Mucosa of gallbladder (tissue), 1 donor: ENCODE measurements around the gene IGF1R. TPM values are rescaled to one million over a fixed set of nuclear protein-coding genes. Genes with fewer than 3 reads are reported as not detected.
A peak's percentile ranks its signal among the peaks of the same experiment; 100 is the strongest.
"Not testable (repeated sequence)": the region's sequence is repeated elsewhere in the genome, so short reads cannot be mapped to it uniquely, and the experiment has no call there.

Source experiments
- DNase-seq: peaks from one replicate; pipeline ENCODE4 v3.0.0-alpha.2; 2020; ENCODE audit warnings: low spot score
- total RNA-seq: library from RNA; stranded (reverse); gene quantifications from one replicate; pipeline ENCODE4 v1.2.1, GENCODE V29; 2021
- donor health status: DM: no; HTN: no; CAD: no.

IGF1R gene
- total RNA-seq, 1 donor from 2014 or later, result 46.9 TPM

DNA sequence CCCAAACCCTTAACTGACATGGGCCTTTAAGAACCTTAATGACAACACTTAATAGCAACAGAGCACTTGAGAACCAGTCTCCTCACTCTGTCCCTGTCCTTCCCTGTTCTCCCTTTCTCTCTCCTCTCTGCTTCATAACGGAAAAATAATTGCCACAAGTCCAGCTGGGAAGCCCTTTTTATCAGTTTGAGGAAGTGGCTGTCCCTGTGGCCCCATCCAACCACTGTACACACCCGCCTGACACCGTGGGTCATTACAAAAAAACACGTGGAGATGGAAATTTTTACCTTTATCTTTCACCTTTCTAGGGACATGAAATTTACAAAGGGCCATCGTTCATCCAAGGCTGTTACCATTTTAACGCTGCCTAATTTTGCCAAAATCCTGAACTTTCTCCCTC lies 309.3 kb downstream of the IGF1R start:
- DNase-seq, result no peak

DNA sequence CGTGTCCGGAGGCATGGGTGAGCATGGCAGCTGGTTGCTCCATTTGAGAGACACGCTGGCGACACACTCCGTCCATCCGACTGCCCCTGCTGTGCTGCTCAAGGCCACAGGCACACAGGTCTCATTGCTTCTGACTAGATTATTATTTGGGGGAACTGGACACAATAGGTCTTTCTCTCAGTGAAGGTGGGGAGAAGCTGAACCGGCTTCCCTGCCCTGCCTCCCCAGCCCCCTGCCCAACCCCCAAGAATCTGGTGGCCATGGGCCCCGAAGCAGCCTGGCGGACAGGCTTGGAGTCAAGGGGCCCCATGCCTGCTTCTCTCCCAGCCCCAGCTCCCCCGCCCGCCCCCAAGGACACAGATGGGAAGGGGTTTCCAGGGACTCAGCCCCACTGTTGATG lies 309.7 kb downstream of the IGF1R start:
- DNase-seq, result no peak

DNA sequence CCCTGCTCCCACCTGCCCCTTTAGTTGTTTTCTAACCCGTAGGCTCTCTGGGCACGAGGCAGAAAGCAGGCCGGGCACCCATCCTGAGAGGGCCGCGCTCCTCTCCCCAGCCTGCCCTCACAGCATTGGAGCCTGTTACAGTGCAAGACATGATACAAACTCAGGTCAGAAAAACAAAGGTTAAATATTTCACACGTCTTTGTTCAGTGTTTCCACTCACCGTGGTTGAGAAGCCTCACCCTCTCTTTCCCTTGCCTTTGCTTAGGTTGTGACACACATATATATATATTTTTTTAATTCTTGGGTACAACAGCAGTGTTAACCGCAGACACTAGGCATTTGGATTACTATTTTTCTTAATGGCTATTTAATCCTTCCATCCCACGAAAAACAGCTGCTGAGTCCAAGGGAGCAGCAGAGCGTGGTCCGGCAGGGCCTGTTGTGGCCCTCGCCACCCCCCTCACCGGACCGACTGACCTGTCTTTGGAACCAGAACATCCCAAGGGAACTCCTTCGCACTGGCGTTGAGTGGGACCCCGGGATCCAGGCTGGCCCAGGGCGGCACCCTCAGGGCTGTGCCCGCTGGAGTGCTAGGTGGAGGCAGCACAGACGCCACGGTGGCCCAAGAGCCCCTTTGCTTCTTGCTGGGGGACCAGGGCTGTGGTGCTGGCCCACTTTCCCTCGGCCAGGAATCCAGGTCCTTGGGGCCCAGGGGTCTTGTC lies 310.7 kb downstream of the IGF1R start:
- DNase-seq, result no peak

DNA sequence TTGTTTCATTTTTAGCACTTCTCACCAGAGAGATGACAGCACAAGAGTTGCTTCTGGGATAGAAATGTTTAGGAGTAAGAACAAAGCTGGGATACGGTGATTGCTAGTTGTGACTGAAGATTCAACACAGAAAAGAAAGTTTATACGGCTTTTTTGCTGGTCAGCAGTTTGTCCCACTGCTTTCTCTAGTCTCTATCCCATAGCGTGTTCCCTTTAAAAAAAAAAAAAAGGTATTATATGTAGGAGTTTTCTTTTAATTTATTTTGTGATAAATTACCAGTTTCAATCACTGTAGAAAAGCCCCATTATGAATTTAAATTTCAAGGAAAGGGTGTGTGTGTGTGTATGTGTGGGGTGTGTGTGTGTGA lies 311.3 kb downstream of the IGF1R start:
- DNase-seq, result no peak

DNA sequence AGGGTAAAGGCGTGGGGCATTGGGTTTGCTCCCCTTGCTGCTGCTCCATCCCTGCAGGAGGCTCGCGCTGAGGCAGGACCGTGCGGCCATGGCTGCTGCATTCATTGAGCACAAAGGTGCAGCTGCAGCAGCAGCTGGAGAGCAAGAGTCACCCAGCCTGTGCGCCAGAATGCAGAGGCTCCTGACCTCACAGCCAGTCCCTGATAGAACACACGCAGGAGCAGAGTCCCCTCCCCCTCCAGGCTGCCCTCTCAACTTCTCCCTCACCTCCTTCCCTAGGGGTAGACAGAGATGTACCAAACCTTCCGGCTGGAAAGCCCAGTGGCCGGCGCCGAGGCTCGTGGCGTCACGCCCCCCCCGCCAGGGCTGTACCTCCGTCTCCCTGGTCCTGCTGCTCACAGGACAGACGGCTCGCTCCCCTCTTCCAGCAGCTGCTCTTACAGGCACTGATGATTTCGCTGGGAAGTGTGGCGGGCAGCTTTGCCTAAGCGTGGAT lies 312.3 kb downstream of the IGF1R start:
- DNase-seq, result no peak

DNA sequence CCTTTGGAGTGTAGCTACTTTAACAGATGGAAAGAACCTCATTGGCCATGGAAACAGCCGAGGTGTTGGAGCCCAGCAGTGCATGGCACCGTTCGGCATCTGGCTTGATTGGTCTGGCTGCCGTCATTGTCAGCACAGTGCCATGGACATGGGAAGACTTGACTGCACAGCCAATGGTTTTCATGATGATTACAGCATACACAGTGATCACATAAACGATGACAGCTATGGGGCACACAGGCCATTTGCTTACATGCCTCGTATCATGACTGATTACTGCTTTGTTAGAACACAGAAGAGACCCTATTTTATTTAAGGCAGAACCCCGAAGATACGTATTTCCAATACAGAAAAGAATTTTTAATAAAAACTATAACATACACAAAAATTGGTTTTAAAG lies 315.1 kb downstream of the IGF1R start:
- DNase-seq, result no peak

DNA sequence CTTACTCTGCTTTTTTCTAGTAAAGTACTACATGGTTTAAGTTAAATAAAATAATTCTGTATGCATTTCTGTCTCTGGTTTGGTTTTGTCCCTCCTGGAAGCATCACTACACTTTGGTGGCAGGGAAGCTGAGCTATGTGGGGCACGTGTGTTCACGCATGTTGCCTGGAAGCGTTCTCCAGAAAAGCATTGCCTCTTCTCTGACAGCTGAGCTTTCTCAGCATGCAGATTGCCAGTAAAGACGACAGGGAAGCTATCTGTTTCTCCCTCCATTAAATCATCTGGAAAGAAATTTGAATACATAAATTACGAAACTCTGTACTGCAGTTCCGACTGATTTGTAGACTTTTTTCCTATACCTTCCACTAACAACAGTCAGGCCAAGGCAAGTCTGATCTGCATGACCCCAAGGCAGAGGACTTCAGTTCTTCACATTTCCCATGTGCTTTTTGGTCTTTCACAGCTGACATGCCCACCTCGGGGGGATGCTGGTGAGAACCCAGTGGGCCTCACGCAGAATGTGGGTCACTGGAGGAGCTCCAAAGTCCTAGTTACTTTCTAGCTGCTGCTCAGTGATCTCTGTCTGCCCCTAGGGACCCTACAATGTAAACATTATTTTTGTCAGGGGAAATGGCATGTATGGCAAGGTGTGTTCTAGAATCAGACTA lies 316.3 kb downstream of the IGF1R start:
- DNase-seq, result no peak

DNA sequence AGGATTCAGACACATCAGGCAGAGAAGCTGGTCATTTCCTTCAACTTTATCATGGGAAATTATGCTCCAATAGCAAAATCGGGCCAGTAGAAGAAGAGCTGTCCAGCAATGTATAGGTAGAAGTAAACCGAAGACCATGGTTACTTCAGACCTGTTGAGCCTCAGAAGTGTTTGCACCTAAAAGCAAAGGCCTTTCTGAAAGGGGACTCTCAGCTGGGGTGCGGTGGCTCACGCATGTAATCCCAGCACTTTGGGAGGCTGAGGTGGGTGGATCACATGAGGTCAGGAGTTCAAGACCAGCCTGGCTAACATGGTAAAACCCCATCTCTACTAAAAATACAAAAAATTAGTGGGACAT lies 316.8 kb downstream of the IGF1R start:
- DNase-seq, result not testable (repeated sequence)

DNA sequence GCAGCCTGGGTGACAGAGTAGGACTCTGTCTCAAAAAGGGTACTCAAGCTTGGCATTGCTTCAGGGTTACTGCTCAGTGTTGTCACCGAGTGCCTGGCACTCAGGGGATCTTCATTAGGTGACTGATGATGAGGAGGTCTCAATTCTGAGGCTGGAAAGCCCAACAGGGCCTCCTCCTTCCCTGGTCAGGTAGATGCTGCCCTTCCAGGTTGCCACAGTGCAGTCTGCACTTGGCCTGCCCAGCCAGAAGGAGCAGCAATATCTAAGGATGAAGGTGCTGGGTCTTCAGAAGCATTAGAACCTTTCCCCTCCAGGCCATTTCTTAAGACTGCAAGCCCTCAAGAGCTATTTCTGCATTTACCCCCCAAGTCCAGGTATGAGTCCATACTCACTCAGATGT lies 317.3 kb downstream of the IGF1R start:
- DNase-seq, result no peak

DNA sequence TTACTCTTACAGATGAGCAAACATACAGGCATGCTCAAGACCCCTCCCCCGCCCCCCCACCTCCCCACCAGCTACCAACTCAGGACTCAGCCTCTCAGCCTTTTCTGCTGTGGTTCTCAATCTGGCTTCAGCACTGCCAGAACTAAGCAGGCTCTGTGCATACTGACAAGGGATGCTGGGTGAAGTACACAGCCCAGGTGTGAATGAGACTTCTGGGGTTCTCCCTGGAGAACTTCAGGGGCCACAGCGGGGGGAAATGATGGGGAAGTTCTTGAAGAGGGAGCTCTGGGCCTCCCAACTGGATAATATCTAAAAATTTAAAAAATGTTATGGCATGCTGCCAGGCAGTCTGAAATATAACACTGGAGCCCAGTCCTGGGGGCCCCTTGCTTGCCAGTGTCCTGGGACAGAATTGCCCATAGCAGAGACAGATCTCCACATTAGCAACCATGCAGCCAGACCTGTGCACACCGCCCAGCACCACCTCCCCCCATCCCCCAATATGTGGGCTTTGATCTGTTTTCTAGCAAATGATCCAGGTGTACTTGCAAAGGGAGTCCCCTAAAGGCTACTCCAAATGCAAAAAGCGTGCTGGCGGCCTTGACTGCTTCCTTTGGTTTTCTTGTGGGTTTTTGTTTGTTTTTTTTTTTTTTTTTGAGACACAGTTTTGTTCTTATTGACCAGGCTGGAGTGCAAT lies 317.9 kb downstream of the IGF1R start:
- no peak for DNase-seq

DNA sequence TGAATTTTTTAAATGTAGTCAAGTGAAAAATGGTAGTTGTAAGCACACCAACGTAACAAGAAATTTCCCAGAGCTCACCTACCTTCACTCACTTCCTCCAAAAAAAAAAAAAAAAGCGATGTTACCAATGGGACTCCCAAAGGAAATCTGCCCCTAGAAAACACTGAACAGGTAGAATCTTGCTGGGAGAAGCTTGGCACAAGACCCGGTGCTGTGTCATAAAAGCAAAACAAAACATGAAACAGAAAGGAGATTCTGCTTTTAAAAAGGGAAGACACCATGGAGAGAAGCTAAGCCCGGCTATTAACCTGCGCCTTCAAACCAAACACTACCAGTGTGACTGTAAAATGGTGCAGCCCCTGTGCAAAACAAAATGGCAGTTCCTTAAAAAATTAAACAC lies 318.8 kb downstream of the IGF1R start:
- DNase-seq, result no peak

DNA sequence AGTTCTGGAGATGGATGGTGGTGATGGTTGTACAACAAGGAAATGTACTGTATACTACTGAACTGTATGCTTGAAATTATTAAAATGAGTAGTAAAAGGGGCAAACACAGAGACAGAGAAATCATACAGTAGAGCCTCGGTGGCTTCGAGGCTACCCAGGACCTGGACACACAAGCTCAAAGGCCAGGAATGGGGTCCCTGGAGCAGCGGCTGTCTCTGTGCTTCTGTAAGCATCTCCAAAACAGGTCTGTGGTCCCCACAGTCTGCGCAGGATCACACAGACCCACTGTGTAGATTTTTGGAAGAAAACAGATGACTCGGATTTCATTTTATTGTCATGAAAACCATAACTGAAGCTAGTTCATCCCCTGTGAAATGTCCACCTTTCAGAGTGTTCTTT lies 319.6 kb downstream of the IGF1R start:
- no peak for DNase-seq

DNA sequence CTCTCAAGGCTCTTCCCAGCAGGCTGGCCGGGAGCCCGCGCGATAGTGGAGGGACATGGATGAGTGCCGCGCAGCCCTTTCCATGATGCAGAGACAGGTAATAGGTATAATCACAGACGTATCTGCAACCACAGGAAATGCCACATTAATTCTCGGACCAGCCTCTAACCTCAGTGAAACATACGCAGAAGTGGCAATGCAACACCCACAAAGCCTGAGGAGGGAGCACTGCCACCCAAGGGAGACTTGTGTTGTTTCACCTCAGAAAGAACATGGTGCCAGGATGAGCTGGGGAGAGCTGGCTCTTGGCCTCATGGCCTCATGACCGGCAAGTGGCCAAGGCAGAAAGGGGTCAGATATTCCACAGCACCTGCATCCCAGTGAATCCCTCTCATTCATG lies 320.2 kb downstream of the IGF1R start:
- DNase-seq, result no peak

DNA sequence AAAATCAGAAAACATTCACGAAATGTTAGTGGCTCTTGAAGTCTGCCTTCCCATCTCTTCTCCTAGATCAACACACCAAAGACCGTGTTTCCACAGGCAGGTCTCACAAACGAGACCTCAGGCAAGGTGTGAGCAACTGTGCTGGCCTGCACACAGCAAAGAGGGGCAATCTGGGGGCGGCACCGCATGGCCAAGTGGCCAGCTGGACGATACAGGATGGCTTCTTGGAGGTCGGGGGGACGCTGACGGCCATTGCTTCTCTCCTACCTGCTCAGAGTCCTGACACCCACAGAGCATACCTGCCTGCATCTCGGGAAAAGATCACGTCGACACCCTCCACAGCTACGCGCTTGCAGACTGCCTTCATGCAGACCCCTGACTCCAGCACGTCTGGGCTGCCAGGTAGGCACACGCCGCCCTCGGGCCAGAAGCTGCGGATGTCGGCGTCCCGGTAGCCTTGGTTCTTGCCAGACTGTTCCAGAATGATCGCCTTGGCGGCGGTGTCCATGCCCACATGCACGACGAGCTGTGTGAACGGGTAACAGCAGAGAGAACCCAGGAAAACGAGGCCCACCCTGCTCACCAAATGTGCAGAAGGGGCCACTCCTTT lies 320.9 kb downstream of the IGF1R start:
- DNase-seq, result no peak

DNA sequence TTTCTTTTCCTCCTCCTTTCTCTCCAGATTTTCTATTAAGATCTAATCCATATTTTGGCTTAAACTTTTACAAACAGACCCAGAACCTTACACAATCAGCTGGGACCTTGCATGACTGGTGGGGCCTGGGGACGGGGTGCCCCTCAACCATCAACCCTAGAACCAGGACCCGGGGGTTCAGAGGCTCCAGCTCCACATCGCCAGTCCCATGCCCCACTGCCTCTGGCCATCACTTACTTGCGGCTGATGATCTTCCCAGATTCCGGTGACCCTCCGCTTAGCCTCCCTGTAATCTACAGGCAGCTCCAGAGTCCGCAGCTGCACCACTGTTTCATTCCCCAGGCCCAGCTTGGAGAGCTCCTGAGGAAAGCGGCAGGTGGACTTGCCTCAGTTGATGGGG lies 322.5 kb downstream of the IGF1R start:
- no peak for DNase-seq

DNA sequence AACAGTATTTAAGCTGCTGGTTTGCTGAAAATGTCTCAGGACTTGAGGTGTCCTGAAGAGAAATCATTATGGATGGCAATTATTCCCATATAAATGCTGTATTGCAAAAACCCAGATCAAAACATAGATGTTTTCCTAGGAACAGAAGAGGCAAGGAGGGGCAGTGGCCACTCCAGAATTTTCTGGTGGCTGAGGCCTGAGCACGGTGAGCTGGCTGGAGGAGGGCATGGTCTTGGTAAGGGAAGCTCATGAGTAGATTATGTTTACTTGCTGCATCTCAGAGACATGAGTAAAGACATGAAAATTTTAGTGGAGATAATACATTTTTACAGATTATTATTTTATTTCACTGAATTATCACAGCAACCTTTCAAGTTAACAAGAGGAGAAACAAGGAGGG lies 328.2 kb downstream of the IGF1R start:
- no peak for DNase-seq

DNA sequence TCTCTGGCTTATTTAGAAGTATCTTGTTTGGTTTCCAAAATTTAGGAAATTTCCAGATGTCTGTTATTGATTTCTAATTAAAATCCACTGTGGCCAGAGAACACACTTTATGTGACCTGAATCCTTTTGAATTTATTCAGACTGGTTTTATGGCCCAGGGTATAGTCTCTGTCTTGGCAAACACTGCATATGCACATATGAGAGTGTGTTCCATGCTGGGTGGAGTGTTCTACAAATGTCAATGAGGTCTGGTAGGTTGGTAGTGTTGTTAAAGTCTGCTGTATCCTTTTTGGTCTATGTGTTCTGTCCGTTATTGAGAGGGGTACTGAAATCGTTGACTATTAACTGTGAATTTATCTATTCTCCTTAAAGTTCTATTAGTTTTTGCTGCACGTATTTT lies 329.1 kb downstream of the IGF1R start:
- no peak for DNase-seq

DNA sequence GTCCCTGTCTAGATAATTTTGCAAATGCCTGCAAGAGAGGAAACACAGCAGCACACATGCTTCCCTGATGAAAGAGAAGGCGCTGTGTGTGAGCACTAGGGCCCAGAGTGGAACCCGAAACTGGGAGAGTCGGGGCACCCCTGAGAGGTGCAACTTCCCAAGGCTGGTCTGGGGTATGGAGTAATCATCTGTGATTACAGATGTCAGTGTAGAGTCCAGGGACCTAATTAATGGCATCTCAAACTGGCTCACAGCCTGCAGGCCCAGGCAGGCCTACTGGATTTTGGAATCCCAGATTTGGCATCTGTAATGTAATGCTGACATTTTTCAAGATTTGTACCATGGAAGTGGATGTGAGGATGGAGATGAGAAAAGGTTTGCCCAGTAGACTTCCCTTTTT lies 329.8 kb downstream of the IGF1R start:
- DNase-seq, result no peak

DNA sequence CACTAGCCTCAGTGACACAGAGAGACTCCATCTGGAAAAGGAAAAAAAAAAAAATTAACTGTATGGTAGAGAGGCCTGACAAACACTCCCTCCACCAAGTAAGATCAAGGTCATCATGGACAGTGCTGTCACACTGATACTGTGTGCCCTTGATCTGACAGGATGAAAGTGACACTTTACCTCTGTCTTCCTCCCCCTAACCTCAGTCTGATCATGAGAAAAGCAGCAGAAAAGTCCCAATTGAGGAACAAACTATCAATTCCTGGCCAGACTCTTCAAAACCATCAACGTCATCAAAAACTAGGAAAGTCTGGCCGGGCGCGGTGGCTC lies 332.5 kb downstream of the IGF1R start:
- no peak for DNase-seq

DNA sequence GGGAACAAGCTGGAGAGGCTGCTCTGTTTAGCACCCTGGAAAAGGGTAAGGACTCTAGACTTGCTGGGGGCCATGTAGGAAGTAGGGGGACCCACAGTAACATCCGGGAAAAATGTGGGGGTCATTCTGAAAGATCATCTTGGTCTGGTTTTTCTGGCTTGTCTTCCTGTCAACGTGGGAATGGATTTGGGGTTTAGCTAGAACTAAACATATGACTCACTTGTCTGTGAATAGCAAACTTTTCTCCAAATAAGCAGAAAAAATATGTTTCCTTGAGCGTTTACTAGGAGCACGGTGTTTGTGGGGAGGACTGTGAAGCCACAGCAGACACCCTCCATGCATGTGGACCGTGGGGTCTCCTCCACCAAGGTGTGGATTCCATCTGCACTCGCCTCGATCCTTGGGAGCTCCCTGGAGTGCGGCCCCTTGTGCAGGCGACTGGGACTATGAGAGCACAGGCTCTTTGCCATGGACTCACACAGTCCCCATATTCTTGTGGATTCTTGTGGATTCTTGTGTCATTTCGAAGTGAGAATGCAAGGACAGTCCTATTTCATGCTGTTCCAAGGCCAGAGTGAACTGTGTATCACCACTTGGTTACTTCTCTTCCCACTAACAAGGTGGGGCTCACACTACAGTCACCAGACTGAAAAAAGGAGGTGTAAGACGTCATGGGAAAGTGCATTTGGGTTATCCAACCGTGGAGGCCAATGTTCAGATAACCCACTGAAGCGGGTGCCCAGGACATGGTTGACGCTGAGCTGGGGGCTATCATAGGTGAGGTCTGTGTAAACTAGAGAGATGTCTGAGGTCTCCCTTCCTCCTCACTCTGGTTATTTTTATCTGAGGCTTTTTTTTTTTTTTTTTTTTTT lies 333.7 kb downstream of the IGF1R start:
- DNase-seq, result no peak

DNA sequence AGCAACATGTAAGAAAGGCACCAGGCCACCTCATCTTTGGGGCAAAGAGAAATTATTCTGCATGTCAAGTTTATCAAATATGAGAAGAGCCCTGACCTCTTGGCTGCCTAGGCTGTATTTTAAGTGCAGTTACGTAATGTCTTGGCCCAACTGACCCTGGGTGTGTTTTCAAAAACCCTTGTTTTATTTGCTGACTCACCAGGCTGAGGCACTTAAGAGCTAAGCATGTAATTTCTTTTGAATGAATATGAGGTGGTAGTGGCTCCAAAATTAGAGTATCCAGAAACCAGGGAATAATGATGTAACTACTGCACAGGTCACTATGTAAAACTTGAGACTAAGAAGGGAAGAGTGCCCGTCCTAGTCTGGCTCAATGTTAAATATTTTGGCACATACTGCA lies 335.0 kb downstream of the IGF1R start:
- DNase-seq, result peak; percentile 25

DNA sequence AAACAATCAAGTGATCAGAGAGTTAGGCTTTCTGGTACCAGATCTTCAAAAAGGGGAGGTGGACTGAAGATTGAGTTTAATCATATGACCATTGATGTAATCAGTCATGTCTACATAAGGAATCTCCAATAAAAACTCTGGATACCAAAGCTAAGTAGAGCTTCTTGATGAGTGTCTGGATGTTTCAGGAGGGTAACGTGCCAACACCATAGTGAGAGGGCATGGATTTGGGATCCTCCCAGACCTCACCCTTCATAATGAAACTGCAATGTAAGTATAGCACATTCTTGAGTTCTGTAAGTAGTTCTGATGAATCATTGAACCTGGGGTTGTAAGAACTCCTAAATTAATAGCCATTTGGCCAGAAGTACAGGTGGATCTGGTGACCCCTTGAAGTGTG lies 337.9 kb downstream of the IGF1R start:
- no peak for DNase-seq
